EH (cell line): Measurements from ENCODE around the gene GNG12.

Experiments
- DNase-seq: peaks from one replicate; pipeline ENCODE4 v3.0.0-alpha.2; 2015; ENCODE audit warnings: low read depth

The GNG12 gene

GRCh38 chr1:67705735-67706453, 127.4 kb downstream of the GNG12 start:
- DNase-seq, result no peak

- DNase-seq, result no peak
Observed at GRCh38 chr1:67704351-67704750, 128.9 kb downstream of the GNG12 start.

GRCh38 chr1:67701876-67702275, 131.4 kb downstream of the GNG12 start:
- DNase-seq, result no peak

DNA sequence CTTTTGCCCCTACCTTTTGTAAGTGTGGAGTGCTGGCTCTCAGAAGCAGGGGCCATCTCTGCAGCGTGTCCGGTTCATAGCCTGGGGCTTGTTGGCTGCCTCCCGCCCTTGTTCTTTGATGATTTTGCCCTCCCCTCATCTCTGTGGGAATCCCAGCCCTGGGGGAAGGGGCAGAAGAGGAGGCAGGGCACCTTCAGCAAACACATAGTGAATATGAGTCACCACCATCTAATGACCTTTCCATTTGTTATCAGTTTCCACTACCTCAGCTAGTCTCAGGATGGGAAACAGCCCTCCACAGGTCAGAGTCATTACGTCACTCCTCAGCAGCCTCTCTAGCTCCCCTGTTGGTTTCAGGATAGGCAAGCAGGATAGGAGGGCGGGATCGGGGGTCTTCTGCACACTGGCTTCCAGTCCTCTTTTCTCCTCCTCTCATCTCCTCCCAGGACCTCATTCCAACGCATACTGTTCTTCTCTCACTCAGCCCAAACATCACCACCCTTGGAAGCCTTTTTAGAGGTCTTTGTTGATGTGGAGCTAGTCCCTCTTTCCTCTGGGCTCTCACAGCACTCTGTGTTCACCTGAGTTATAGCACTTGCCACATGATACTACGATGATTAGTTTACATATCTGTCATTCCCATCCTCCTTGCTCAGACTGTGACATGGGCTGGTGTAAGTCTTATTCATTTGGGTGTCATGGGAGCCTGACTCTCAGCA, 132.4 kb downstream of the GNG12 start:
- DNase-seq, result peak; percentile 44

DNA sequence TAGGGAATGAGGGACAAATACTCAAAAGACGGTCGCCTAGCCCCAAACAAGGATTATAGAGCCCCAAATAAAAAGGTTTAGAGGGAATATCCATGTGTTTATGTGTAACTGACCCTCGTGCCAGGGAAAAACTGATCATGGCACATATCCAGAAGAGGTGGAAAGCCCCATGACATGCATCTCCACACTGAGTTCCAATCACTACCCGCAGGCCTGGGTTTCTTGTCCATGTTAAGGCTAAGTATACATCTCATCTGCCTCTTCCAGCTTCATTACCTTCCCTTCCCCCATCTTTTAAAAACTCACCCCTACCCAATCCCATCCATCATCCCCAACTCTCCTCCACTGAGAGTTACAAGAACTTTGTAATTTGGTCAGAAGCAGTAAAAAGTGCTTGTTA, 133.0 kb downstream of the GNG12 start:
- DNase-seq, result no peak

DNA sequence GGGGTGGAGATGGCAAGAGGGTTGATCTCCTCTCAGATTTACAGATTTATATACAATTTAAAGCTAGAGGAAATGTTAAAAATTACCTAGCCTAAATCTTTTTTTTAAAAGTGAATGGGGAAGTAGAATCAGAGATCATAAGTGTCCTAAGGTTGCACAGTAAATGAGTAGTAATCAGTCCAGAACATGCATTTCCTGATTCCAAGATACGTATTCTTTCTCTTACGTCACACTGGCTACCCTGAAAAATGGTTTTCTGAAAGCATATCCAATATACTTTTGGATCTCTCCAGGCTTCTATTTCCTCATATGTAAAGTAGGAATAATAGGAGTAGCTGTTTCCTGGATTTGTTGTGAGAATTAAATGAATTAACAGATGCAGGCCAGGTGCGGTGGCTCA, 136.6 kb downstream of the GNG12 start:
- no peak for DNase-seq

DNA sequence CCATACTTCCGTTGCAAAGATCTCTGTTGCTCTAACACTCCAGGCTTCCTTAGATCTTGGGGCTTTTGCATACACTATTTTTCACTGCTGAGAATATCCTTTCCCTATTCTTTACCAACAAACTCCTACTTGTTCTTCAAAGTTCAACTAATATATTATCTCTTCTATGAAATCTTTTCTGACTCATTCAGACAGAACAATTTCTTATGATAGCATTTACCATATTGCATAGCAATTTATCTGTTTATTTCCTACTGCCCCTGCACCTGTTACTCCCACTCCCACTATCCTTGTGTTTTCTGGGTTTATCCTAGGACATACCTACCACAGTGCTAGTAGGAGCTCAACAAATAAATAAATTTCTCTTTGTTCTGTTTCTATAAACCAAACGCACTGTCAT, 137.3 kb downstream of the GNG12 start:
- DNase-seq, result no peak

DNA sequence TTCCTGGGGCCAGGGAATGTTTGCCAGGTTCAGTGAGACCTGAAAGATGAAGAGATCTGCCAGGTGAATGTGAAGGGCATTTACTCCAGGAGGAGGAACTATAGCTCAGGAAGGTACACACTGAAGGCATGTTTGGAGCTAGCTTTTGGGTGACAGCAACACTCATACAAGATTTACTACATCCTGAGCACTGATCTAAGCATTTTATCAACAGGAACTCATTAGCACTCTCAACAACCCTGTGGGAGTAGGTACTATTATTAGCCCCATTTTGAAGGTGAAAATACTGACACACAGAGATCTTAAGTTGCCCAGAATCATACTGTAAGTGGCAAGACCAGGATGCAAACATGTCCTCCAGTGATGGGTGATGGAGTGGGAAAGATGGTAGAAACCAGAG, 141.6 kb downstream of the GNG12 start:
- DNase-seq, result no peak

- DNase-seq, result no peak
Observed at GRCh38 chr1:67690411-67690810, 142.9 kb downstream of the GNG12 start.

- no peak for DNase-seq
Observed at GRCh38 chr1:67690018-67690363, 143.3 kb downstream of the GNG12 start.

DNA sequence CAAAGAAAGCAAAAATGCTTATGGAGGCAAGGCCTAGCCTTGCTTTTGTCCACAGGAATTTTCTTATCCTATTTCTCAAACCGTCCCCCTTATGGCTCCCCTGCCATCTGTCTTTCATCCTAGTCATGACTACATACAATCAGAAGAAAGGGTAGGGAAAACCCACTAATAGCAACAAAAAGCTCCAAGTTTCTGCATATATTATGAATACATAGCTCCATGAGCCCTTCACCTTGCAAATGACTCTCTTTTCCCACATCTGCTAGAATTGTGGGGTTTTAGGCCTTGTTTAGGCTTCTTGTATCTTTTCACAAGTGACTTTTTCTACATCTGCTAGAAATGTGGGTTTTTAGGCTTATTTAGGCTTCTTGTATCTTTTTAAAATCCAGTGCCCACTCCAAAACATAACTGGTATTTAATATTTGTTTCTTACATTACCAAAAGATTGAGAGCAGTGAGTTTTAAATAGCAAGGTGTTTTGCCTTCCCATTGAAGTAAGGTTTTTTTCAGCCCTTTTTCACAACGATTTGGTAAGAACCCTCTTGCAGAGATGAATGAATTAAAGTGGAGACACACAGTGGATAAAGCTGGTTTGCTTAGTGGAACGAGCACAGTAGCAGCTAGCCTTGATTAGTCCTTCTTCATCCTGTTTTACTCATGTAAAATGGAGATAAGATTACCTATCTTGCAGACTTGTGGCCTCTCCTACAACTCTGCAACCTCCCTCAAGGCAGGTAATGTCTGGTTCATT, 143.8 kb downstream of the GNG12 start:
- no peak for DNase-seq

GRCh38 chr1:67688526-67689219, 144.6 kb downstream of the GNG12 start:
- DNase-seq, result no peak

- peak; percentile 88 for DNase-seq
Observed at GRCh38 chr1:67687649-67688048, 145.6 kb downstream of the GNG12 start.

GRCh38 chr1:67687198-67687545, 146.1 kb downstream of the GNG12 start:
- DNase-seq, result no peak

DNA sequence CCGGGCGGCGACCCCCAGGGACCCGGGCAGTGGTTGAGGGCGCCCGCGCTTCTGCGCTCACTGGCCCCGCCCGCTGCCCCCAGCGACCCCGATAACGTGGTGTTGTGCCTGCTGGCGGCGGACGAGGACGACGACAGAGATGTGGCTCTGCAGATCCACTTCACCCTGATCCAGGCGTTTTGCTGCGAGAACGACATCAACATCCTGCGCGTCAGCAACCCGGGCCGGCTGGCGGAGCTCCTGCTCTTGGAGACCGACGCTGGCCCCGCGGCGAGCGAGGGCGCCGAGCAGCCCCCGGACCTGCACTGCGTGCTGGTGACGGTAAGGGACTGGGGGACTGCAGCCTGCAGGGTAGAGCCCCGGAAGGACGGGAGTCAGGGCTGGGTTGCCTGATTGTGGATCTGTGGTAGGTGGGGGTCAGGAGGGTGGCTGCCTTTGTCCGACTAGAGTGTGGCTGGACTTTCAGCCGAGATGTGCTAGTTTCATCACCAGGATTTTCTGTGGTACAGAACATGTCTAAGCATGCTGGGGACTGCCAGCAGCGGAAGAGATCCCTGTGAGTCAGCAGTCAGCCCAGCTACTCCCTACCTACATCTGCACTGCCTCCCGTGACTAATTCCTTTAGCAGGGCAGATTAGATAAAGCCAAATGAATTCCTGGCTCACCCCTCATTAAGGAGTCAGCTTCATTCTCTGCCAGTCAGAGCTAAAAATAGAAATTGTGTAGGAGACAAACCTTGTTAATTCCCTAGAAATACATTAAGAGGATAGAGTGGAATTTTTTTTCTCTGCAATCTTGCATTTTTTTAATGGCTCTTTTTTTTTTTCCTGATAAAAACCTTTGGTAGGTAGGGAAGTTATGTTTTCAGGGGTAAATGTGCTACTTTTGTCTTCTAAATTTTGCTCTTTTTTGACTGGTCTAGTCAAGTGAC, 146.7 kb downstream of the GNG12 start:
- DNase-seq, result peak; percentile 100

- DNase-seq, result peak; percentile 50
Observed at GRCh38 chr1:67685558-67686266, 147.6 kb downstream of the GNG12 start.

GRCh38 chr1:67685067-67685557, 148.2 kb downstream of the GNG12 start, which contains the start of gene GADD45A:
Gene GADD45A (plus strand): TSS chr1:67685201. CDS start chr1:67685495, 294 bp downstream.
- DNase-seq, result peak; percentile 100

- DNase-seq, result no peak
Observed at GRCh38 chr1:67684526-67685066, 148.7 kb downstream of the GNG12 start.

DNA sequence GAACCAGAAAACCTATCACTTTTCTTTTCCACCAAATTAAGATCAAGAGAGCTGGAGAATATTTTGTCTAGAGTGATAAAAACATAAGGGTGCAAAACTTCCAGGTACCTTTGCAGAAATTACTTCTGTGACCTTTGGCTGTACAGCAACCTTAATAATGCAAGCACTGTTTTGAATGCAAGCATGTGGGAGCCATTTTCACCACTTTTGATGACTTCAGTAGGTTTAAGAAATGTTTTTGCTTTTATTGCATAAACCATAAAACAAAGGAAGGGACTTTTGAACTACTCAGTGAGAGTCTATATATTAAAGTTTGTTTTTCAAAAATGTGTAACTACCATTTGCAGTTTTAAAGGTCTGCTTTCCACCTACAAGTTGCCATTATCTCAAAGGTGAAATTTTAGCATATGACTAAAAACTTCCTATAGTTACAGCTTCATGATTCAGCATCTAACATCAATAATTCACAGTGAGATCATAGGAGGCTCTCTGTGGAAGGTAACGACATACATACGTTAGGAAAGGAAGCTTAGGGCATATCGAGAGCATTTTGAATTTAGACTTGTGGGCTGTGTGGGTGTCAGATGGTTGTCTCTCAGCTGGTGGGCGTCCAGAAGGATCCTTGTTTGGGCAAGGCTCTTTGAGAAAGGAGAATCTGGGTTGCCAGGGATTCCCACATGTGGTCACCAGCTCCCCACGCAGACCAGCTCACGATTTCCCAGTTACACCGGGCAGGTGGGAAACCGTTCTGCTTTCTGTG, 149.3 kb downstream of the GNG12 start:
- DNase-seq, result peak; percentile 34
